ENCODE results near the gene SIK2.
"Not testable (repeated sequence)": the region's sequence is repeated elsewhere in the genome, so short reads cannot be mapped to it uniquely, and the experiment has no call there.

The SIK2 gene

DNA sequence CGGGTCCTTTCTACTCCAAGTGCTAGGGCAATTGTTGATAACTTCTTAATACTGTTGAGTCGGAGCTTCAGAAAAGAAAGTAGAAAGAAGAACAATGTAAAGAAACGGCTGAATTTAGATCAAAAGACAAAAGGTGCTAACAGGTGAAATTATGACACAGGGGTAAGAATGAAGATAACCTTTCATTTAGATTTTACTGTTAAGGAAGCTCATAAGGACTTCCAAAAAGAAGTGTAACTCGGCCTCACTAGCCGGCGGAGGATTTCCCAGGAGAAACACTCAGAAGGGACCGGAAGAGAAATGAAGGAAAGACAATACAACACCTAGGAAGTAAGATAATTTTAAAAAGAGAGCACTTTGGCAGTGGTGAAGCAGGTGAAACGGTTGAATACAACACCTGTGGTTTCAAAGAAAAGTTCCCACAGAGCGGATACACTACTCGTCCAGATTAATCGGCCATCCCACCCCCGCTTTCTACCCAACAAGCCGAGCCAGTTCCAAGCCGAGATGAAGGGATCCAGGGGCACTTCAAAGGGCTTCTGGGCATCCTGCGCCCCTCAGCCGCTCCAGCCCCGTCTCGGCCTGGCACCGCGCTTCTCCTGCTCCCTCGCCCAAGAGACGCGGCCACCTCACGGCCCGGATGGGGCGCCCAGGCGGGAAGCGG, 163.2 kb downstream of the SIK2 start:
- DNase-seq = no peak

DNA sequence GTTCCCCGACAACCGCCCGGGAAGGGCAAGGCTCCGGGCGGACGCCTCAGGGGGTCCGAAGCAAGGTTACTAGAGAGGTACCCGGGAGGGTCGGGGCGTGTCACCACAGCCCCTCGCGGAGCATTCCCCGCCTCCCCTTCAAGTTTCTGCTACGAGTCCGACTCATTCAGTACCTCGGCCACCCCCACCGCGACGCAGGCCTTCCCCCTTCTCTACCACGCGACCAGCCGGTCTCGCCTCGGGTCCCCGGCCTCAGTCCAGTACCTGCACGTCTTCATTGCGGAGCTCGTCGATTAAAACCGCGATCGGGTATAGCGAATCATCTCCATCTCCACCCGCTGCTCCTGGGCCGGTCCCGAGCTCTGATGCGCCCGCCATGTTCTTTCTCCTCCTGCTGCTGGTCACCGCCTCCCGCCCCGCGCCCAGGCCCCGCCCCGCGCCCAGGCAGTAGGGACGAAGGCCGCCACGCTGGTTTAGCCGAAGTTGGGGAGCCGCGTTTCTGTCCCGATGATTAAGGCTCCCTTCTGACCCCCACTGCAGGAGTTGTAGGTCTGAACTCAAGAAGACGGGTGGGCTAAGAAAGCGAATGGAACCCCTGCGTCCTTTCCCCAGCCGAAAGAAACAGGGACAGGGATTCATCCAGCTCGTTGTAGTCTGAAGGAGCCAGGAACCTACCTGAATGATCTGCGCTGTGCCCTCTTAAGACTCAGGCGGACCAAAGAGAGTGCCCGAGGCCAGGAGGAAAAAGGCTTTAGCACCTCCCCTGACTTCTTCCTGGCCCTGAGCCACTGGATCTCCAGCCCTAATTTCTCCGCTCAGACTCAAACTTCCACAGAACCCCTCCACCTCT, 164.0 kb downstream of the SIK2 start, which contains the start of gene PPP2R1B:
TSS of gene PPP2R1B (minus strand) at position 406 of the 850 bp plus-strand sequence. CDS start at position 378, 28 bp downstream.
- peak; percentile 57 for DNase-seq

DNA sequence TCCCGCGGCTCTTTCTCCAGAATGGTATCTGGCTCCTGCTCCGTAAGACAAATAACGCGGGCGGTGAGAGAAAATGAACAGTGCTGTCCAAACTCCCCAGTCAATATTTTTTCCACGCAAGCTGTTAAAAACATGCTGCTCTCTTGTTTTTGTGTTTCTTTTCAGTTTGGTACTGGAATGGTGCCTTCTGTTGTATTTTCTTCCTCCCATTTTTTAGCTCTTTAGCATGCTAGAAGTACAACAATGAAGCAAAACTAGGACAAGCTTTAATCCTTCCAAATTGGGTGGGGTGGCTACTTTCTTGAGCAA, 164.5 kb downstream of the SIK2 start:
- no peak for DNase-seq

DNA sequence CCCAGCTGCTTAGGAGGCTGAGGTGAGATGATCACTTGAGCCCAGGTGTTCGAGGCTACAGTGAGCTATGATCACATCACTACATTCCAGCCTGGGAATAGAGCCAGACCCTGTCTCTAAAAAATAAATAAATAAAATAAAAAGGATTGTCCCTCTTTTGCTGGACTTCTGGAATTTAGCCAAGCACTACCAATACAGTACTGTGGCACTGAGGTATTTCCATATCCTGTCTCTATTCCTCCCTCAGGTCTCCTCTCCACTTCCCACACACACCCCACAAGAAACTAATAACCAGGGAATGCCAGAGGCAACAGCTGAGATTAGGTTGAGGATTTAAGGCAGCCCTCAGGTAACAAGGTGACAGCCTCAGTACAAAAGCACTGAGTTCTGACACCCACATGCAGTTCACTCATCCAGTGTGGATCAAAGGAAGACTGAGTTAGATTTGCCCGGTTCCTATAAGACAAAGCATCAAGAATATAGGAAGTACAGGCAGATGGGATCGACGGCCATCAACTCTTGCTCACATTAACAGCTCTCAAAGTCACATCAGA, 168.4 kb downstream of the SIK2 start:
- no peak for DNase-seq

DNA sequence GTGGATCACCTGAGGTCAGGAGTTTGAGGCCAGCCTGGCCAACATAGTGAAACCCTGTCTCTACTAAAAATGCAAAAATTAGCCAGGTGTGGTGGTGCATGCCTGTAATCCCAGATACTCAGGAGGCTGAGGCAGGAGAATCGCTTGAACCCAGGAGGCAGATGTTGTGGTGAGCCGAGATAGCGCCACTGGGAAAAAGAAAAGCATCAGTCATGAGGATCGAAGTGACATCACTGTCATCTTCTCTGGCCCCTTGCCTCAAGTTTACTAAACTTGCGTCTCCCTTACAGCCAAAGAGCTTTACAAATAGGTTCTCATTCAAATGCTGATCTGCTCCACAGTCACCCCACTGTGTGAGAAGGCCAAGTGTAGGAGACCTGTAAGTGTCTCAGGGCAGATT, 169.0 kb downstream of the SIK2 start:
- not testable (repeated sequence) for DNase-seq

DNA sequence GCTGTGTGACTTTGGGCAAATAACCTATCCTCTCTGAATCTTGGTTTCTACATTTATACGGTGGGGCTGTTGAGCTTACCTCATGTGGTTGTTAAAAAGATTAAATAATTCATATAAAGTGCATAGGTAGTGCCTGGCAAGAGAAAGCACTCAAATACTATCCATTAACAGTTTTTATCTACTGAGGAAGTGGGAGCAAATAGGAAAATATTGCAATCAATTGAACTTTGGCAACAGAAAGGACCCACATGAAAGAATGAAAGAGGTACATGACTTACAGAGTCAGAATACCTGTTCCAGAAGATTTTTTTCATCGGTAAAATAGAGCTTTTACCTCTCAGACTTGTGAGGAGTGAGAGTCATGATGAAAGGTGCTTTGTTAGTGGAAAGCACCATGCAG, 170.3 kb downstream of the SIK2 start:
- no peak for DNase-seq

DNA sequence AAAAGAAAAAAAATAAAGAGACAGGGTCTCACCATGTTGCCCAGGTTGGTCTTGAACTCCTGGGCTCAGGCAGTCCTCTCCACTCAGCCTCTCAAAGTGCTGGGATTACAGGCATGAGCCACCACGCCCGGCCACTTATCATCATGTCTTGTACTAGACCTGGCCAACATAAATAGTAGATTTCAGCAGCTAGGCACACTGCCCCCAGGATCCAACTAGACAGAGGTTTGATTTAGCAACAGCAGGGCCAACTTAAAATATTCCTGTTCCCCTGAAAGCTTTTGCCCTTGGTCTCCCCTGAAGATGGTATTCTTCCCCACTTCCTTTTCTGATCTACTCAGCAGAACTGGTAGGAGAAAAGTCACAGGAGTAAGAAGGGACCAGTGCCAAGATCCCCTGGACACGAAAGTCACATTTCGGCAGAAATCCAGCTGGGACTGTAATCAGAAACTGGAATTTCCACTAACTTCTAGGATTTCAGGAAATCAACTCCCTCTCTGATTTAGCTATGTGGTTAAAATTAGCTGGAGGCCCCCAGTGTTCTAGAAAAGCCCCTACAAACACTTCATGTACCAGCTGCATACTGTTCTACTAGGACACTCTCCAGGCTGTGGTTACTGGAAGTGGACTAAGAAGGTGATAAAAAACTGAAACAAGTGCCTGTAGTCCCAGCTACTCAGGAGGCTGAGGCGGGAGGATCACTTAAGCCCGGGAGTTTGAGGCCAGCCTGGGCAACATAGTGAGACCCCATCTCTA, 172.9 kb downstream of the SIK2 start:
- peak; percentile 17 for DNase-seq

DNA sequence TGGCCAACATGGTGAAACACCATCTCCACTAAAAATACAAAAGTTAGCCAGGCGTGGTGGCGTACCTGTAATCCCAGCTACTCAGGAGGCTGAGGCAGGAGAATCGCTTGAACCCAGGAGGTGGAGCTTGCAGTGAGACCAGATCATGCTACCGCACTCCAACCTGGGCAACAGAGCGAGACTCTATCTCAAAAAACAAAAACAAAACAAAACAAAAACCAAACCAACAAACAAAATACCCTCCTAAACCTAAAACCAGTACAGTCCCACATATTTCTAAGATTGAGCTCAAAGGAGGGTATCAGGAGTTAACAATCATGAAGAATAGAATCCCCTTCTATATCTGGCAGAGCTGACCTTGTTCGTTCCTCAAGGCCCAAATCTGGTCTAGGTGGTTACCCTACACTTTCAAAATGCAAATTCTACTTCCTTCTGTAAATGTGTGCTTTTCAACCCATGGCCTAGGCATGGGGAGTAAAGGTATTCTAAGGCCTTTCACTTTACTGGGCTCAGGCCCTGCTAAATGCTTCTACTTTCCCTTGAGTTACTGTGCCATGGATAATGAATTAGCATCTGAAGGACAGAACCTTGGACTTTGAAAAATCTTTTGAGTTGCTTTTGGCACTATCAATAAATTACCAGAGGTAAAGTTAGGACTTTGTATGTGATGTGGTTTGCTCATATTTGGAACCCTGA, 174.3 kb downstream of the SIK2 start:
- DNase-seq = no peak

DNA sequence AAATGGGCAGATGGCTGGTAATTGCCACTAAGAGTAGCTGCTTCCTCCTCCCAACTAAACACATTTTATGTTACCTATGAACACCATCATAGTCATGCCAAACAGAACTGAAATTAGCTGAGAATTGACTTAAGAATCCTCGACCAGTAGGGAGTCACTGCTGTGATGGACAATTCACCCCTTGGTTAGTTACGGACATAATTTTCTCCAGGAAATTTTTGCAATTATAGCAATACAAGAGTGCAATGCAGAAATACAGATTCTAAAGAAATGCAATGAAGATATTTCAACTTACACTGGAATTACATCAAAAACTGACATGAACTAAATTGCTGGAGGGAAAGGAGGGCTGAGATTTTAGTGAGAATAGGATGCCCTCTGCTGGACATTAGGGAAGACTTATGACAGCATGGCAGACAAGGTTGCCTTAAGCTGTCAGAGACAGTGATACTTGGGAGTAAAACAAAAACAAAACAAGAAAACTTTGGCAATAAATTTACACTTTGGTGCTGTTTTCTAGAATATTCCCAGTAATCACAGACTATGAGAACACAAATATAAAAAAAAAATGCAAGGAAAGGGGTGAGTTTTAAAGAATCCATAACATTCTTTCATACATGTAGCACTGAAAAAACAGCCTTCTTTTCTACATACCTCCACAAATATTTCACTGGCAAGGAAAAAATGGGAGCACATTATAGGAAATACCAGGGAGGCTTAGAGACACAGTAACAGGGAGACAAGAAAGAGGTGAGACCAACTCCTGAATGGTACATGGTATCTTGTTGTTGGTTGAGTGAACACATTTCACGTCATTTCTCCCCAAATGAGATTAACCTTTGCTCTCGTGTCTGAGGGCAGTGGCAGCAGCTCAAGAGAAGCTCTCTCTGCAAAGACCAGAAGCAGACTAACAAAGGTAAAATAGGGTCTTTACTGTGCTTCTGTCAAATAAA, 175.1 kb downstream of the SIK2 start:
- peak; percentile 81 for DNase-seq

DNA sequence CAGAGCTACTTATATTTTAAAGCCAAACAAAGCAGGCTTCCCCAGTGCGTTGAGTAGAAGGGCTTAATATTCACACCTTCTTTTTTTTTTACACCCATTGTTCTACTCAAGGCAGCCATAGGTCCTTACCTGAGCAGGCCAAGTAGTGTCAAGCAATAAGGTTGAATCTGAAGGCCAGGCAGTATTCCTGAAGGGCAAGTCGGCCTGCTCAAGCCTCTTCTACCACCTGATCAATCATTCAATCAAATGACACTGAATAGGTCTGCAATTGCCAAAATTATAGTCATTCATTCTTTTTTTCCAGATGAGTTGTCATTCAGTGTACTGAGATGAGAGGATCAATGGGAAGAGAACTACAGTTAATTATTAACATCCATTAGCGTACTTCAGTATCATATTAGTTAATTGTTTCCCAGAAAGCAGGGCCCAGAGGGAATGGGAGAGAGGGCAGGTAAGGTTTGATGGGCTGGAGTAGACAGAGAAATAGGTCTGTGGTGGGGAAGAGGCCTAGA, 175.9 kb downstream of the SIK2 start:
- DNase-seq = no peak

DNA sequence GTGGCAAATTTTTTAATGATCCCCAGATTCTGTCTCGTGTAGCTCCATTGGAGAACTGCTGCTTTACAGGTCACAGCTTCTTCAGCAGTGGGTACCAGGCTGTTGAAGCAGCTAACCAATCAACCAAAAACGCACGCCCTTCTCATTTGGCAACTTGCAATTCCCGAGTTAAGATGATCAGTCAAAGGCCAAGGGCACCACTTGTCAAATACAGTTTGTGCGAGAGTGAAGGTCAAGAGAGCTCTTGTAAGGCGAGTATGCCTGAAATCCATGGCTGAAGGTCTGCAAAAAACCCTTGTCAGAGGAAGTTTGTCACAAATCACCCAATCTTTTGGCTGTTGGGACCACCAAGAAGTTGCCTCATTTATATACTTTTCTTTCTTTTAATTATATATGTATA, 176.9 kb downstream of the SIK2 start:
- DNase-seq = no peak
